Right atrium auricular region (tissue), 2 donors: ENCODE data around the gene HNRNPA3. TPM values are rescaled to one million over a fixed set of nuclear protein-coding genes. Genes with fewer than 3 reads are reported as not detected.

Experiments used
- DNase-seq: peaks from one replicate; pipeline ENCODE4 v3.0.0-alpha.2; 2019; ENCODE audit warnings: low spot score
- H3K27ac ChIP-seq, 2 donors: fragments of 200-600 bp; sonication (generic); 1 replicate in 1 of 2; 2 replicates in 1 of 2; pipeline ENCODE4 v1.5.1; 2016 to 2019
- H3K27me3 ChIP-seq, 2 donors: fragments of 200-600 bp; sonication (generic); one replicate each; pipeline versions ENCODE4 v1.5.1 to v1.6.0; 2017 to 2019
- H3K36me3 ChIP-seq: fragments of 200-600 bp; sonication (generic); one replicate; pipeline ENCODE4 v1.5.1; 2016
- H3K4me1 ChIP-seq, 2 donors: fragments of 200-600 bp; sonication (generic); one replicate each; pipeline versions ENCODE4 v1.5.1 to v1.6.0; 2017 to 2019
- H3K4me3 ChIP-seq, 2 donors: fragments of 200-600 bp; sonication (generic); 1 replicate in 1 of 2; 2 replicates in 1 of 2; pipeline ENCODE4 v1.5.1; 2017 to 2019; ENCODE audit warnings: mild to moderate bottlenecking in 1 of 2, moderate library complexity in 1 of 2
- H3K9me3 ChIP-seq, 2 donors: fragments of 200-600 bp; sonication (generic); one replicate each; pipeline ENCODE4 v1.5.1; 2019
- CTCF ChIP-seq, 2 donors: fragments of 200-600 bp; sonication (generic); IDR thresholded peaks; one replicate each; pipeline ENCODE4 v1.5.1; 2019; ENCODE audit warnings: antibody characterized with exemption in 2 of 2
- microRNA-seq, 2 donors: library from miRNA; unstranded; fragments of <30 nt; microRNA quantifications; one replicate each; pipeline ENCODE4, GENCODE V29; 2016 to 2017; ENCODE audit warnings: borderline number of aligned reads in 2 of 2, borderline replicate concordance in 1 of 2
- total RNA-seq, 2 donors: library from RNA; depleted of rRNA; stranded (reverse); fragments of >200 nt; gene quantifications; one replicate each; pipeline ENCODE4 v1.1.0, GENCODE V29; 2016

HNRNPA3 gene
- total RNA-seq, 2 donors from 2014 or later: 24.1 to 28.1 TPM

- H3K9me3 ChIP-seq: no peaks in the 10 kb centered on the region
- DNase-seq: no peak
- peaks cover 0 to 15% of the 10 kb centered on the region in 2 donors for H3K4me1 ChIP-seq
- H3K27ac ChIP-seq: no peak overlapping the region
- H3K27me3 ChIP-seq: no peaks in the 10 kb centered on the region
- H3K4me3 ChIP-seq: no peak overlapping the region
- TF ChIP-seq CTCF (IDR thresholded peaks at IDR 0.05): no peak
- no peaks in the 10 kb centered on the region for H3K36me3 ChIP-seq
Observed at GRCh38 chr2:177271981-177272666, 59.5 kb downstream of the HNRNPA3 start.

- Histone ChIP-seq H3K4me3 (no peak overlapping the region), H3K27ac (no peak overlapping the region), H3K9me3 (no peaks in the 10 kb centered on the region), H3K36me3 (no peaks in the 10 kb centered on the region), H3K27me3 (no peaks in the 10 kb centered on the region), H3K4me1 (peaks cover 0 to 15% of the 10 kb centered on the region in 2 donors)
- DNase-seq: no peak
- TF ChIP-seq CTCF (IDR thresholded peaks at IDR 0.05): no peak
Observed at GRCh38 chr2:177272765-177273164, 60.2 kb downstream of the HNRNPA3 start.

- Histone ChIP-seq H3K27me3 (no peaks in the 10 kb centered on the region), H3K4me3 (no peak overlapping the region), H3K36me3 (no peaks in the 10 kb centered on the region), H3K4me1 (peaks cover 0 to 15% of the 10 kb centered on the region in 2 donors), H3K9me3 (no peaks in the 10 kb centered on the region), H3K27ac (peak overlapping the region in 1 of 2 donors; percentile 16)
- TF ChIP-seq CTCF (IDR thresholded peaks at IDR 0.05): no peak
- DNase-seq: no peak
Observed at GRCh38 chr2:177273408-177273807, 60.8 kb downstream of the HNRNPA3 start.

Small RNAs within 50 kb of the gene (microRNA-seq; reads per million reads assigned to microRNA genes)
- gene MIR3128: 0 reads per million in 2 donors

Other genes starting within 250 kb of the HNRNPA3 start
- 10 to 100 TPM; 68.2 to 84.1 TPM for gene NFE2L2, start 51.9 kb downstream of the HNRNPA3 start, total RNA-seq
- 10 to 100 TPM; 12.3 to 17.8 TPM for gene AGPS, start 180.0 kb downstream of the HNRNPA3 start, total RNA-seq